NCI-H510A treated with DMSO at 0.1 percent for 48 hours (cell line): Measurements from ENCODE around the gene SLC7A11.

Experiments
- DNase-seq: peaks from one replicate; lab custom pipeline; 2025; lab: John Stamatoyannopoulos, UW

SLC7A11 gene

DNA sequence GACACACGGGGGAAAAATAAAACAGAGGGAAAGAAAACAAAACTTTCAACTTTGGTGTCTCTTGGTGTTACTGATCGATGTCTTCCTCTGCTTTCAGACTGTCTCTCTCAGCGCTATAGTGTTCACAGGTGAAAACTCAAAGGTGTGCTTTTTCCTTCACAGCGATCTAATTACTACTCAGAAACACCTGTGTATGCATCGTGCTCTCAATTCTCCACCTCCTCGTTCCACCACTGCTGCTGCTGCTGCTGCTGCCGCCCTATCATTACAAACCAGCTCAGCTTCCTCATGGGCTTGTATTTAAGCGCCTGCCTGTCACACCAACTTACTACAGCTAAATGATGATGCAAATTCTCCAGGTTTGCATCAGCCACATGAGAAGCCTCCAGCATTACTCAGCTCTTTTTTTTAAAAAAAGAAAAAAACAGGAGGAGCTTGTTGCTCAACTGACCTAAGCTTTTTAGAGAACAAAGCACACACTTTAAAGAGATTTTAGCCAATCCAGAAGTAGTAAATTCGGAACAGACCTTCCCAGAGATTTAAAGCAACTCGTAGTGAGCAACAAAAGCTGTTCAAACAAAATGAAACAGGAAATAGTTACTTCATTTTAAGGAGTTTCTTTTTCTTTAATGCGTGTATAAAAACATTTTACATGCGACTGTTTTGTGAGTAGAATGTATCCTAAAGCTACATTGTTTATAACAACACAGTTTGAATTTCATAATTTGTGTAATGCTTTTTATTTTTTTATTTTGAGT lies at the start of gene SLC7A11:
TSS of gene SLC7A11 (minus strand) at position 274 of the 758 bp plus-strand sequence. CDS start 280 bp downstream, outside the sequence.
- peak; percentile 98 for DNase-seq

DNA sequence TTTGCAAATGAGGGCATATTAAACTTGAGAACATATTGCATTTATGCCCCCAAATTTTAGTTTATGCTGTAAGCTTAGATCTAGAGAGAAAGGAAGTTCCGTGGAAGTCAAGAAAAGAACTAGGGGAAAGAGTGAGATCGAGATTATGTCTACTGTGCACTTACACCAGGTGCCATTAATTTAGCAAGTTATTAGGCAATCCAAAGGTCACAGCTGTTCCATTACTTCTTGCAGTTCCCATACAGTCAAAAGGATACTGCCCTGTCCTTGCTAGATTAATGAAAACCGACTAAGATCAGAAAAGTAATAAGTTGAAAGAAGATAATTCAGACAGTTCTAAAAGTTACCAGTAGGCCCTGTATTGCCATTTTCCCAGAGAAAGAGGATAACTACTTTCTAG lies 49.3 kb upstream of the SLC7A11 start:
- DNase-seq = no peak

DNA sequence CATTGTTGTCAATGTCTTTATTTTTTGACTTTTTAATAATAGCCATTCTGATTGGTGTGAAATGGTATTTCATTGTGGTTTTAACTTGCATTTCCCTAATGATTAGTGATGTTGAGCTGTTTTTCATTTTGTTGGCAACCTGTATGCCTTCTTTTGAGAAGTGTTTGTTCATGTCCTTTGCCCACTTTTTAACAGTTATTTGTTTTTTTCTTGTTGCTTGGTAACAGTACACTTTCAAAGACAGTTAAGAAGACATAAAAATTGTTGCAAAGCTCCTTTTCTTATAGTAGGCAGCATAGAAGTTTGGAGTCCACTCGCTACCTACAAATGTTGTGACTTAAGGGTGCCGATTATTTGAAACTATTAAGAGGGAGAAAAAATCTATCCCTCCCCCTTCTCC lies 48.7 kb upstream of the SLC7A11 start:
- no peak for DNase-seq

DNA sequence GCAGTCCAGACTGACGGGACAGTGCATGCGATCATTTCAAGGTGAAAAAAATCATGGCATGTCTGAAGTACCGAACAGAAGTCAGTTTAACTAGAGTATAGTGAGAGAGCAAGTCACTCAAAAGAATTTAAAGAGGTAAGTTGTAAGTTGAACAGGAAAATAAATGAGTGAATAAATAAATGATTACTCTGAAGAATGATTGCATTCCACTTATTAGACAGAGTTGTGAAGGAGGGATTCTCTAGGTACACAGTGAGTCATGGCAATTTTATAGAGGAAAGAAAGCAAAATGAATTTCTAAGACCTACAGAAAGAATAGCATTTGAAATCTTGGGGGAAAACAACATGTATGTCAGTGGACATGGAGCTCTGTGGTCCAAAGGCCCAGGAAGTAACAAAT lies 37.1 kb upstream of the SLC7A11 start:
- no peak for DNase-seq

DNA sequence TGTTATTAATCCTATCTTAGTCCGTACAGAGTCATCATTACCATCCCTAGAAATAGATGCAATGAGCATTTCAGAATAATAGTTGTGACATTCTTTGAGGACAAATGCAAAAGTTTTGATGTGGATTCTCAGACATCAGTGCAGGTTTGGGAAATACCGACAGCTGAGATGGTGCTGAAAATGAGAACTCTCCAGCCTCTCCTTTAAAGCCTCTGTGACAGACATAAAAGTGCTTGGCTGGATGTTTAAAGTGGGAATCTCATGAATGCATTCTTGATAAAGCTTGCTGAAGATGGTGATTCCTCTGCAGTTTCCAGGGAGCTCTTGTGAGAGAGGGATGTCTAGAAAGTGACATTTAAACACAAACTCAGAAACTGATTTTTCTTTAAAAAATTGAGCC lies 35.0 kb upstream of the SLC7A11 start:
- DNase-seq = no peak

DNA sequence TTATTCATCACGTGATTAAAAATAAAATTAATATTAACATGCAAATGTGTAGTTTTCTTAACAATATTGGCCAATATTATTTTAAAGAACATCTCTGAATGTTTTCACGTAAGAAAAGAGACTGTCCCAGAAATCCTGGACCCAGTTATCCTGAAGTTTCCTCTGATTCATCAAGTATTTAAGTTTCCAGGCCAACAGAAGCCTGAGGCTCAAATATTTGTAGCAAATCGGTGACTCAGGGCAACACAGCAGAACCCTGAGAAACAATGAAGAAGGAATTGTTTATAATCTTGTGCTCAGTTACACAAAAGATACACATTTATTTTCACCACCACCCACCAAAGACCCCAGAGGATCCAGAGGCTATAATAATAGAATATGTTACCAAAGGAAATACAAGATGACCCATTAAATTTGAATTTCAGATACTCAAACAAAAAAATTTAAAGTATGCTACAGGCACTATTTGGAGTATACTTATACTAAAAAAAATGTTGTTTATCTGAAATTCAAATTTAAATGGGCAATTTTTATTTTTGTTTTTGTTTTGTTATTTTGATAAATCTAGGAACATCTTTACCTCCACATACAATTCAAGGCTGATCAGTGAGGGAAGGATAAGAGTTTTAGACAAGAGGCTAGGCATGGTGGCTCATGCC lies 33.9 kb upstream of the SLC7A11 start:
- no peak for DNase-seq

DNA sequence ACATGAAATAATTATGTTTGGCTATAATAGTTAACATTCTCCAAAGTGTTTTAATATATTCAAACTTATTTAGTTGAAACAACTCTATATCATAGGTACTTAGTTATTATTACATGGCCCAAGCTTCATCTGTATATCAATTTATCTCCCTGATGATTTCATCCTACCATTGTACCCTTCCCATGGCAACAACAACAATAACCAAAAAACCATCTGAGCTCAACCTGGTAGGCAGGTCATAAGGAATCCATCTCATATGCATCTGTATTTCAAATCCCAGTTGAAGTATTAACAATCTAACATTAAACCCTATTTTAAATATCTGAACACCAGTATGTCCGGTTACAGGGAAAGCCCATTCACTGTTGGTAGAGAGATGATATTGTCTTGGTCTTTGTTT lies 33.1 kb upstream of the SLC7A11 start:
- no peak for DNase-seq

DNA sequence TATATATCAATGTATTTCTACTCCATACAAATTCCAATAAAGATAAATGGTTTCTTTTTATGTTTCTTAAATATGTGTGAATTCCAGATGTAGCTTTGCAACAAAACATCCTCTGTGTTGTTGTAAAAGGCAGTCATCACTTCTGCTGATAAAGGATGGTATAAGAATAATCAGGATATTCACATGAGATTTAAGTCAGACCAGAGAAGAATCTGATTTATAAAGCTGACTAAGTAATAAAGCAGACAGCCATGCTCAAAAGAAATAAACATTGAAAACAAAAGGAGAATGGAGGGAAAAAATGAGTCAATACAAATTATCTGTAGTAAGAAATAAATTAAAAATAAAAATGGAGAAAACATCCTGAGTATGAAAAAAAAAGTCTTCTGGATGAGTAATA lies 27.0 kb upstream of the SLC7A11 start:
- no peak for DNase-seq

DNA sequence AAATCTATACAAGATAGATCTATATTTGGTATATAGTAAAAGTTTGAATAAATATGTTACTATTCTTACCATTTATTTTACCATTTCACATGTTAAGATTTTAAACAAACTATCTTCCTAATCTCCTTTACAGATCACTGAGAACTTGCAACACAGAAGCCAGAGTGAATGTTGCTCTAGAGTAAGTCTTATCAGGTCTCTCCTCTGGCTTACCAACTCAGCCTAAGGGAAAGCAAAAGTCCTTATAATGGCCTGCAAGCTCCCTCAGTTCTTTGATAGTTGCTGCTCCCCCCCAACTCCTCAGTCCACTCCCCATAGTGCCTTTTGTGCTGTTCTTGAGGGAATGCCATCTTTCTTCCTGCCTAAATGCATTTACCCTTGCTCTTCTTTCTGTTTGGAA lies 25.7 kb upstream of the SLC7A11 start:
- DNase-seq = no peak

DNA sequence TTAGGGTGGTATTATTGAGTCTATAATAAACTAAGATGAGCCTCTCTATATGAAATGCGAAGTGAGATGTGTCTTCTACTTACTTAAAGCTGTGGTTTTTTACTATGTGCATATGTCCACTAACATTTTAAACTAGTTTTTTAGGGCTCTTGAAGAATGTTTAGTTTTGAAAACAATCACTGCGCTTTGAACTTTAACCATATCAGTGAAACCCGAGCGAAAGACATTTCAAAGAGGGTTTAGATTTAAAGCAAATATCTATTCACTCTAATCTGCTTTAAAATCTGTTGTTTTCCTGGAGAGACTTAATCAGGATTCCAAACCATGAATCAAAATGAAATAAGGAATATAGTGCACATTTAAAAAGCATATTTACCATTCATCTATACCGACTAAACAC lies 24.8 kb upstream of the SLC7A11 start:
- DNase-seq = no peak

DNA sequence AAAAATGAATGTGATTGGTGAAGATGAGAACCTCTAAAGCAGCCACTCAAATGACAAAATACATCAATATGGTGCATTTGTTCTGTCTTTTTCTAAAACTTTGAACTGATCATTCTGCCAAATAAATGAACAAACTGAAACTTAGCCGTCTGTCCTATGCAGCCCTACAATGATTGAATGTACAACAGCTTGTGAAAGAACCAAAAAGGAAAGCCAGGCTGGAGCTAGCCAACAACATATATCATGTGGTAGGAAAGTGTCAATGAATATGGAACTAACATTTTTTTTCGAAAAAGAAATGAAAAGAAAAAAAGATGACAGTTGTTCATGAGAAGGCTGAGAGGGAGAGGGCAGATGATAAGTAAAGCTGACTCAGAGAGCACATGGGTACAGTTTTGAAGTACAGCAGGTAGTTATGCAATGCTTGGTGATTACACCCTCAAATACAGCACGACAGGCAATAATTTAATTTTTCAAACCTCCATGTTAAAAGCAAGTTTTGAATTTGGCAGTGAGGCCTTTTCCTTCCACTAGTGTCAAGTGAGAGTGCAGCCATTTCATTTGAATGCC lies 21.2 kb upstream of the SLC7A11 start:
- DNase-seq = no peak

DNA sequence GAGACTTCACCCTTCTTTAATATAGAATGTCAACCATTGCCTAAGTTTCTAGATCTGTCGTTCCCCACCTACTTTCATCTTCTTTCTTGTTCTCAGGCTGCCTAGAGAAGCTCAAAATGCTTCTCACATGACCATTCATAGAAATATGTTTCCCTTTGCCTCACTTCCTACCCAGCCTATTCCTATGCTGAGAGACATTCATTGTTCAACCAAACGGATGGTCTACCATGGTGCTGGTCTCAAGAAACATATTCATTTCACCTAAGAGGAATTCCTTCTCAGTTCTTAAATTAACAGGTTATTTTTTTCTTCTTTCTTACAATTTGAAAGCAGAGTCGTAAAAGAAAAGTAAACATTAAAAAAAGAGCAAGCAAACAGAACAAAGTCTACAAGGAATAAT lies 20.3 kb upstream of the SLC7A11 start:
- no peak for DNase-seq

DNA sequence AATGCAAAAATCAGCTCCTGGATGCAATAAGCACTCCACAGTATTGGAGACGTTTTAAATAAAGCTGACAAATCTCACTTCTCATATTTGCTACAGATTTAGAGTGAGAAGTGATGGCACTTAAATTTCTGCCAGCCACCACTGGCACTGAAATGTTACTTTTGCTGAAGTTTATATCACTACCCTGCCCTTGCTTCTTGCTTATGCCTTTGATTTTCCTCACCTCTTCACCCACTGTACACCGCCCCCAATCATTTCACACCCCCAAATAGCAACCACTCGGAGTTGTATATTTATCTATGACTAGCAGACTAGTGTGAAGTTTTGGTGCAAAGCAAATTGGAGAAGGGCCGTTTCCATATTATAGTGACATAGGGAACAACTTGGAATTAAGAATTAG lies 19.9 kb upstream of the SLC7A11 start:
- no peak for DNase-seq

DNA sequence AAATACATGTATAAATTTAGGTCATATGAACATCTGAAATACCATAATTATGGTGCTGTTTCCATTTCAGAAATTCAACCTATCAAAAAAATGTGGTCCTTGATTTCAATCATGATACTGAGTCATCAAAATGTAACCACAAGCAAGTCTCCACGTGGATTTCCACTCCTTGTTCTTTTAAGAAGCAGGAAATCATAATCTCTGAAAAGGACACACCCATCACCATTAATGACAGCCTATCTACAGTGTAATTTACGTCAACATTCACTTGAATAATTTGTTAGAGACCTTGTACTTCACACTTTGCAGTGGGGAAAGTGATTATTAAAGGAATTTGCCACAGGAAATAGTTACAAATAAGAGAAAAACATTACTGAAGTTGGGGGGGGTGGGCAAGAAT lies 17.7 kb upstream of the SLC7A11 start:
- no peak for DNase-seq

DNA sequence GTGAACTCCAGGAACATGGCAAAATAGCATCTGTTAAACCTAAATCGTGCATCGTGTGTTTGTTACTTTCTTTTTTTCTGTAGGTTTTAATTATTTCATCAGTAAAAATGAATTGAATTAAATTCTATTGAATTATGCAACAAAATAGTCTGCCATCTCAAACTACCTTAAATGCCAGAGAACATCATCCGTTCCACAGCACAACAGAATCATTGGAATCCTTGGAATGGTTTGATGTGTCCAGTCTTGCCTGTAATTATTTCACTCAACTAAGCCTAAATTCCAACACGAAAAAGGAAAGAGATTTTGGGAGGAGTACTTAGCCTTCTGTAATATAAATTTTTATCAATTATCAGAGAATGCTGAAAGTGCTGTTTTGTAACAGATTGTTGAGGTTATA lies 17.1 kb upstream of the SLC7A11 start:
- no peak for DNase-seq

DNA sequence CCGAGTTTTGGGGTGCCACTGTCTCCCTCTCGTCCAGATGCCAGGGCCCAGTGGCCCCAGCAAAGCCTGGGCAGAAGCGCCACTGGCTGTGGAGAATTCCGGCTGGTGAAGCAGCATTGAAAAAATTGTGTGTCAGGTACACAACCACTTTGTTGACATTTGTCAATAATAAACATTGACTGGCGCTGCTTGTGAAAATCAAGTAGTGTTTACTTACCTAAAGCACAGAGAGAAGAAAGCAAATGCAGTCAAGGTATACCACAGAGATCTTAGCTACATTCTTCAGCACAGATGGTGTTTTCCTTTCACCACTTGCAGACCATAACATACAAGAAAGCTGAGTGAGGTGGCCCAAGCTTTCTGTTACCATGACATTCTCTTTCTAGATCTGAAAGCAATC lies 14.5 kb upstream of the SLC7A11 start:
- peak; percentile 18 for DNase-seq

DNA sequence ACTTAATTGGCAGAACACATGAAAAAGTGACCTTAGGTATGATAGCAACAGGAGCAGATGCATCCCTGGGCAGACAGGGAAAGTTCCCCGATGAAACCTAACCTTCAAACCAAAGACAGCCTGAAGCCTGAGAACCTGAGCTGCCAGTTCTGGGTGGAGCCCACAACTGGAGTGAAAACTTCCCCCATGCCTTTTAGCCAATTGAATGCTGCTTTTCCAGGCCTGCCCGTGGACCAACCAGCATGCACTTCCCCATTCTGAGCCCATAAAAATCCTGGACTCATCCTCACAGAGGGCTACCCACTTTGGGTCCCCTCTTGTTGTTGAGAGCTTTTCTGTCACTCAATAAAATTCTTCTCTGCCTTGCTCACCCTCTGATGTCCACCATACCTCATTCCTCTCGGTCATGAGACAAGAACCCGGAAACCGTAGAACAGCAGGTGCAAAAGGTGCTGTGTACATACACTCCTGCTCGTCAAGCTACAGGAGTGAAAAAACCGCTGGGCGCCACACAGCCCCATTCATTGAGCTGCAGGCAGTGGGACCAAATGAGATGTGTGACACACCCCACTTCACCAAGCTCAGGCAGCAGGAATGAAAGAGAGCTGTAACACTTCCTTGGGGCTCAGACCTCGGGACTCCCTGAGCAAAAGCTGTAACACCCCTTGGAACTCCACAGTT lies 13.9 kb upstream of the SLC7A11 start:
- peak; percentile 67 for DNase-seq

DNA sequence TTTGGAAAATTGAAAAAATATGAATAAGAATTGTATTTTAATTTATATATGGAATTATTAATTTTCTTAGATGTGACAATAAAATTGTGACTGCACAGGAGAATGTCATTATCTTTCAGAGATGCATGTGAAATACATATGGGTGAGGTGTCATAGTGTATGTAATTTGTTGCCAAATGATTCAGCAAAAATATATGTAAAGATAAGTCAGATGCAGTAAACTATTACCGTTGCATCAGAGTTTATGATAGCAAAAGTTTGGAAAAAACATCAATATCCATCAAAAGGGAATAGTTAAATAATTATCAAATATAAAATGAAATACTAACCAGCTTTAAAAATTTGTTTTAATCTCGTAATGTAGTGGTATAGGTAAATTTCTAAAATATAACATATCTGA lies 10.4 kb upstream of the SLC7A11 start:
- DNase-seq = no peak

DNA sequence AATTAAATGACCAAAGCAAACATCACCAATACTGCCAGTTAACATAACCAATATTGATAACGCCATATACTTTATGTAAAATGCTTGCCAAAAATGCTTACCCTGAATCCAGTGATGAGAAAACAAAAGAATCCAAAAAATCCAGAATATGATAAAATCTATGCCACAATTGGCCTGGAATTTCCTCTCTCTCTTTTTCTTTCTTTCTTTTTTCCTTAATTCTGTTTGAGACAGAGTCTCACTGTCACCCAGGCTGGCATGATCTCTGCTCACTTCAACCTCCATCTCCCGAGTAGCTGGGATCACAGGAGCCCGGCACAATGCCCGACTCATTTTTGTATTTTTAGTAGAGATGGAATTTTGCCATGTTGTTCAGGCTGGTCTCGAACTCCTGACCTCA lies 9.8 kb upstream of the SLC7A11 start:
- no peak for DNase-seq

DNA sequence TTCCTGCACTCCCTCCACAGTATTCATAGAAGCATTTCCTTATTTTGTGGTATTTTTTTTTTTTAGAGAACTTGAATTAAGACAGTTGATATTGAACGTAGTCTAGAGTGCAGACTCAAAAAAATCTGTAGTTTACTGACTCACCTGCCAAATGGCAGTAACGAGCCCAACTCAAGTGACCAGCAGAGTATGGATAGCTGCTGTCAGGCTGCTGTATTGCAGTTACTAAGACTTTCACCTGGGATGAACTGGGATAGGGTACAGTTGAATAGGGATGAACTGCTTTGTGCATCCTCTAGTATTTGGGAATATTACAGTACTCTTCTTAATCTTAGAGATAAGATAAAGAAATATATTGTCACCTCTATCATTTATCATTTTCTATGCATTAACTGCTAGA lies 7.0 kb upstream of the SLC7A11 start:
- no peak for DNase-seq

DNA sequence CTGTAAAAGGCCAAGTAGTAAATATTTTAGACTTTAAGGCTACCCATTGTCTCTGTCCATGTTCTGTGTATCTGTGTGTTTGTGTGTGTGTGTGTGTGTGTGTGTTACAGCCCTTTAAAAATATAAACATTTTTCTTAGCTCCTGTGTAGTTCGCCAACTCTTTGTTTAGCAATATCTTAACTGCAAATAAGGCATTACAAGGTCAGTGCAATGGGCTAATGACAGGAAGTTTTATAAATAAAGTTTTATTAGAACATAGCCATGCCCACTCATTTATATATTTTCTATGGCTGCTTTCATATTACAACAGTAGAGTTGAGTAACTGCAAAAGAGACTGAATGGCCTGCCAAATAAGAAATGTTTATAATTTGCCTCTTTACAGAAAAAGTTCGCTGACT lies 5.9 kb upstream of the SLC7A11 start:
- no peak for DNase-seq

DNA sequence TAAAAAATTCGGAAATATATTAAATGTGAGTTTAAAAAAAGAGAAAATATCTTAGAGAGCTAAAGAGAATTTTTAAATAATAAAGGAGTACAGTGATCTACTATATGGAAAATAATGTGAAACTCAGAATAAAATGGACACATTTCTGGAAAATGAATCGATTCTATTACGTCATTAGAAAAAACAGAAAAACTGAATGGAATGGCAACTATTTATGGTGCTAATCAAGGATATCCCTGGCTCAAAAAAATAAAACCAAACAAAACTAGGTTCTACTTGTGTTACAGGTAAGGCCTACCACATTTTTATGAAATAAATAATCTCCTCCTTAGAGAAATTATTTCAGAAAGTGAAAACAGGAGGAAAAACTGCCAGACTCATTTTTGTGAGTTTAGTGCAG lies 5.5 kb upstream of the SLC7A11 start:
- no peak for DNase-seq

DNA sequence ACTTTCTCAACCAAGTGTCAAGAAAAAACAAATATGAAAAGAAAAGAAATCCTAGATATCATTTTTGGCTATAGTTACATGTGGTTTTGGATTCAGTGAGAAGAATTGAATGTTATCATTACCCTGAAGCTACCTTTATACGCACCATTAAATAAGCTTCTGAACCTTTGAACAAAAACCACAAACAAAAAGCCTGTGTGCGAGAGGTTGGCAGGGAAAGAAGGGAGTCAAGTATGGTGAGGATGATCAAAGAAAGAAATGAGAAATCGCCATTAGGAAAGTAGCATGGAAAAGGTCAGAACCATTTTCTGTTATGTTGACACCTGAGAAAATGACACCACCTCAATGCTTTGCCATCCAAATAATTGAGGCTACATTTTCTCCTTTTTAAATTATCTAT lies 1.2 kb upstream of the SLC7A11 start:
- DNase-seq = peak; percentile 46
